HG02981 (cell line): ENCODE measurements around the gene BET1L.
A peak's percentile ranks its signal among the peaks of the same experiment; 100 is the strongest.

ENCODE experiments used
- ATAC-seq: cut with Tn5 transposase; IDR thresholded peaks from one replicate; pipeline ENCODE4 v1.9.1; 2021; ENCODE audit warnings: mild to moderate bottlenecking, moderate library complexity; ENCODE audit not compliant: unreplicated experiment

Gene BET1L

GRCh38 chr11:210803-211180 is 3.6 kb upstream of the BET1L start:
- no peak for ATAC-seq

DNA sequence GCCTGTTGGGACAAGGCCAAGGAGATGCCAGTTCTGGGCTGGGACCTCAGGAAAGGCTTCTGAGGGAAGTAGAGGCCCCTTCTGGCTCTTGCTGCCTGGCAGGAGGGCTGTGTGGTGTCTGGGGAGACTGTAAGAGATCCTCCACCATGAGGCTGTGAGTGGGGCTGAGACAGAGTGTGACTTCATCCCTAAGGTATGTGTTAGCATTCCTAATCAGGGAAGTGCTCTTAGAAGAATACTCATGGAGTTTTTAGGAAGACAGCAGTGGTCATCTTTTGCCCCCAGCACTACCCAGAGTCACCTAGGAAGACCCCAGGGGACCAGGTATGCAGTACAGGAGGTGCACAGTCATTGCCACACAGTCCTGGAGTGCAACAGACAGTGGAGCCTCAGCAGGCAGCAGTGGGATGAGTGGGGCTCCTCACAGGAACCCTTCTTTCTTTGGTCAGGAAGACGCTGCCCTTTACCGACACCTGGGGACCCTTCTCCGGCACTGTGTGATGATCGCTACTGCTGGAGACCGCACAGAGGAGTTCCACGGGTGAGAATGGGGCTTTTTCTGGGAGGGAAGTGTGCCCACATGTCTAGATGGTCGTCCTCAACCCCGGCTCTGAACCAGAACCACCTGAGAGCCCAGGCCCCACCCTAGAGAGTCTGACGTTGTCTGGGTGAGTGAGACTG is 3.1 kb upstream of the BET1L start:
- ATAC-seq: no peak

DNA sequence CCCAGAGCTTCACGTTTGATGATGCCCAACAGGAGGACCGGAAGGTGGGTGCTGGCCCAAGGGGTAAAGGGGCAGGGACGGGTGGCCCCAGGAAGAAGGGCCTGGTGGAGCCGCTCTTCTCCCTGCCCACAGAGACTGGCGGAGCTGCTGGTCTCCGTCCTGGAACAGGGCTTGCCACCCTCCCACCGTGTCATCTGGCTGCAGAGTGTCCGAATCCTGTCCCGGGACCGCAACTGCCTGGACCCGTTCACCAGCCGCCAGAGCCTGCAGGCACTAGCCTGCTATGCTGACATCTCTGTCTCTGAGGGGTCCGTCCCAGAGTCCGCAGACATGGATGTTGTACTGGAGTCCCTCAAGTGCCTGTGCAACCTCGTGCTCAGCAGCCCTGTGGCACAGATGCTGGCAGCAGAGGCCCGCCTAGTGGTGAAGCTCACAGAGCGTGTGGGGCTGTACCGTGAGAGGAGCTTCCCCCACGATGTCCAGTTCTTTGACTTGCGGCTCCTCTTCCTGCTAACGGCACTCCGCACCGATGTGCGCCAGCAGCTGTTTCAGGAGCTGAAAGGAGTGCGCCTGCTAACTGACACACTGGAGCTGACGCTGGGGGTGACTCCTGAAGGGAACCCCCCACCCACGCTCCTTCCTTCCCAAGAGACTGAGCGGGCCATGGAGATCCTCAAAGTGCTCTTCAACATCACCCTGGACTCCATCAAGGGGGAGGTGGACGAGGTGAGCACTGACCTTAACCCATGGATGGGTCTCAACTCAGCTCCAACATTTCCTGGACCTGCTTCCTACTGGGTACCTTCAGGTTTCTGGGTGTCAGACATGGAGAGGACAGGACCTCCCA is 2.3 kb upstream of the BET1L start:
- ATAC-seq: no peak

GRCh38 chr11:208917-209260 is 1.7 kb upstream of the BET1L start:
- no peak for ATAC-seq

DNA sequence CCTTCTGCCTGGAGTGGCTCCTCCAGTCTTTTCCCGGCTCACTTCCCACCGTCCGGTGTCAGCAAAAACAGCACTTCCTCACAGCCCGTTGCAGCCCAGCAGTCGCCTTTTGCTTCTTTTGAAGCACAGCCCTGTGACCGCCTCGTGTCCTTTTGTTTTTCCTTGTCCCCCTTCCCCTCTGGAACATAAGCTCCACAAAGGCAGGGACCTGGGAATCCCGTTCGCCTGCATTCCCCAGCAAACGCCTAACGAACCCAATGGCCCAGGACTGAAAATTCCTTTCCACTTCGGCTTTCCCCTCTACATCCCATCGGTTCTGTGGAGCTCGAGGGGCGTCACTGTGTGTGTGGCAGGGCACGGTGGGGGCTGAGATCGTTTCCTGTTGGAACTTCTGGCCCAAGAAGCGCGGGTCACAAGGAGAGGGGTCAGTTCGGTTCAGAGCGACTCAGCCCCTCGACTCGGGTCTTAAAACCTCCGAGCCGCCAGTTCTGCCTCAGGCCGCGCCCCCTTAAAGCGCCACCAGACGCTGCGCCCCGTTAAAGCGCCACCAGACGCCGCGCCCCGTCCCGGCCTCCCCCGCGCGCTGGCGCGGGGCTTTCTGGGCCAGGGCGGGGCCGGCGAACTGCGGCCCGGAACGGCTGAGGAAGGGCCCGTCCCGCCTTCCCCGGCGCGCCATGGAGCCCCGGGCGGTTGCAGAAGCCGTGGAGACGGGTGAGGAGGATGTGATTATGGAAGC is 1.1 kb upstream of the BET1L start:
- peak; percentile 37 for ATAC-seq

DNA sequence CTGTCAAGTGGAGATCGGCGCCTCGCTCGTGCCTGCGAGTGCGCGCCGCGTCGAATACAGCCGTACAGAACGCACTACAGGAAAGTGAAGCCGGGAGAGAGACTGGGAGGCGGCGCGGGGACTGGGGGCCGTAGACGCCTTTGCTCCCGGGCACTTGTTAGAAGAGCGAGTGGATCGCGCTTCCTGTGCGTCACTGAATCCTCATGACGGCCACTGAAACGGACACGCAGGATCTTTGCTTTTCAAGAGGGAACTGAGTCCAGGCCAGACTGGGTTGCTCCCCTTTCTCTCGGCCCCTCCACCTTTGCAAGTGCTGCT is 623 bp upstream of the BET1L start:
- no peak for ATAC-seq

- ATAC-seq: peak; percentile 12
Observed at GRCh38 chr11:206526-207207, 532 bp downstream of the BET1L start.

DNA sequence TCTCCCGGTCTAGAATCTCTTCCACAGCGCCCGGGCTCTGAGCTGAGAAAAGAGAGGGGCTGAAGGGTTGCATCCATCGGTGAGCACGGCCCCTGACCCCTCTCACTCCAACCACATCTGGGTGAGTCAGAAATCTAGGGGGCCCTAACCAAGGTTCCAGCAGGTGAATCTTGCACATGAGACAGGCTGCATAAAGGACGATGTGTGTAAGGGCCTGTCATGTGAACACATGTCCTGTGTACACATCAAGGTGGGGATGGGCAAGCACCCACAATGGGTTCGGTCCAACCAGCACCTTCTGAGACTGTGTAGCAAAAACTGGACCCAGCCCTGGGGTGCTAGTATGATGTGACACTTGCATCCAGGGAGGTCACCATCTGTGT is 1.2 kb downstream of the BET1L start:
- ATAC-seq: no peak

DNA sequence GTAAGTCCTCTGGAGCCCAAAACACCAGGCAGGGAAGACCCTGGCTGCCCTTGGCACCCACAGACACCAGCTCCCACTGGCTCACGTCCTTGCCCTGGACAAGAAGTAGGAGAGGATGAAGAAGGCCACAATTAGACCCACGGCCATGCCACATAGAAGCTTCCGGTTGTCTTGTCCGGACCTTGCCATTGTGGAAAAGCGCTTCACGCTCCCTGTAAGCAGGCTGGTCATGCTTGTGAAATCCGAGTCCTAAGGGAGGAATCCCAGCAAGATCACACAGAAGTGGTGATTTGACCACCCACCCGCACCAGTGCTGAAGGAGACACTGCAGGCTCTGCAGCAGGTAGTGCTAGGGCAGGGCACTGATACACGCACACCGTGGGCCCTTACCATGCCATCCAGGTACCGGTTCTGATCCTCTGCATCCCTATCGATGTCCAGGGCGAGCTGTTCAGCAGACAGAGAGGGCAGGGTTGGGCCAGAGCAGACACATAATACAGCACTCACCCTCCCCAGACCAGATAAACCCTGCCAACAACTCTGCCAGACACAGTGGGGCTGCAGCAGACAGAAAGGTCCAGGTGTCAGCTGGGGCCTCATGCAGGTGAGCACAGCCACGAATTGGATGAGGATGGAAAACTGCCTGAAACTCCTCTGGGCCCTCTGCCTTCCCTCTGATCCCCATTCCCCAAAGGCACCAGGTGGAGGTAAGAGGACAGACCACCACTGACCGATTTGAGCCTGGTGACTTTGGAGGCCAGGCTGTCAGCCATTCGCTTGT is 1.8 kb downstream of the BET1L start:
- no peak for ATAC-seq

DNA sequence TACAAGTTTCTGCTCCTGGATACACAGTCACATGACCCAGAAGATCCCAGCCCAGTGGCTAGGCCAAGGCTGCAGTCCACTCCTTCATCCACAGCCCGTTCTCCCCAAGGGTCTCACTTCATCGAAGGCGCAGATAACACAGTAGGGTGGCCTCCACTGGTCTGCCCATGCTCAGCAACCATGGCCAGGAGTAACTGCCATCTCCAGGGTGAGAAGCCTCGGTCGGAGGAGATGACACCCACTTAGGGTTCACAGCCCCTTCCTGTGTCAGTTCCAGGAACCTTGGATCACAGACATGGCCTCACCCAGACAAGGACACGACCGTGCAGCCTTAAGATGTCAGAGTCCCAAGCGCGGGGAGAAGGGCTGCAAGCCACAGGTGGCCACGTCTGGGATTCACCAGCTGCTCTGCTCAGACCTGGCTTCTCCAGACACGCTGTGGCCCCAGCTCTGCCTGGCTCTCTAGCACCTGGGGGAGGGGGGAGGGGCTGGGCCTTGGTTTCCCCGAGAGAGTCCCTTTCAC is 2.6 kb downstream of the BET1L start:
- no peak for ATAC-seq

GRCh38 chr11:203945-204586 is 3.1 kb downstream of the BET1L start:
- ATAC-seq: no peak

DNA sequence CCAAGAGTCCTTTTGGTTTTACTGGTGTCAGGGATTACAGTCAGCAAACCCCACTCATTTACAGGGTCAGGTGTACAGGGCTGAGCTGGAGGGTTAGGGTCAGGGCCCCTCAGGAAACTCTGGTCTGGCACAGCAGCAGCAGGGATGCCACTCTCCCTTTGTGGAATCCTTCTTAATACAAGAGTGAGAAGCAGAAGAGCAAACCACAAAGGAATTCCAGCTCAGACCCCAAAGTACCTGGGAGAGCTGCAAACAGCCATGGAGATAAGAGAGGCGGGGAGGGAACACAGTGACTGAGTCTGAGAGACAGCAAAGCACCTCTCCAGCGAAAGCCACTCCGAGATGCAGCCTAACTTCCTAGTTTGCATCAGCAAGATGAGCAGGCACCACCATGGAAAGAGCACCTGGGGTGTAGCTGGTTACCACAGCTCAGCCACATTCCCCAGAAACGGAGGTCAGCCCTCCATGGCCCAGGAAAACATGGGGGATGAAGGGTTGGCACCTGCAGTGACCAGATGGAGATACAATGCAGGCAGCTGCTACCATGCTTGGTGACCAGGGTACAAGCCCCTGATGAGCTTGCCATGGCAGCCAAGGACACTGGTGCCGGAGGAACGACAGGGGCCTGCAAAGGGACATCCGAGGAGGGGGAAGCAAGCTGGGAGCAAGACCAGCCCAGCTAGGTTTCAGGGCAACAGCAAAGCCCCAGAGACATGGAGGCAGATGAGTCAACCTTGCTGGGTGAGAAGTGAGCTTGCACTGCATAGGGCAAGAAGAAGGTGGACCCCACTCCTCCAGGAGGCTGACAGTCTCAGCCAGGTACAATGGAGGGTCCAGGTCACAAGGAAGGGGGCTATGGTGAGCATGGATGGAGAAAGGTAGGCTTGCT is 3.9 kb downstream of the BET1L start:
- no peak for ATAC-seq

GRCh38 chr11:202490-202889 is 4.7 kb downstream of the BET1L start:
- no peak for ATAC-seq

DNA sequence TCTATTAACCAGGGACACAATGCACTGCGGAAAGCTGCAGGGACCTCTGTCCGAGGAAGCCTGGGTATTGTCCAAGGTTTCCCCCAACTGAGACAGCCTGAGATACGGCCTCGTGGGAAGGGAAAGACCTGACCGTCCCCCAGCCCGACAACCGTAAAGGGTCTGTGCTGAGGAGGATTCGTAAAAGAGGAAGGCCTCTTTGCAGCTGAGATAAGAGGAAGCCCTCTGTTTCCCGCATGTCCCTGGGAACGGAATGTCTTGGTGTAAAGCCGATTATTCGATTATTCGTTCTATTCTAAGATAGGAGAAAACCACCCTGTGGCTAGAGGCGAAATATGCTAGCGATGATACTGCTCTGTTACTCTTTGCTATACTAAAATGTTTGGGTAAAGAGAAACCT is 5.2 kb downstream of the BET1L start:
- ATAC-seq: no peak

DNA sequence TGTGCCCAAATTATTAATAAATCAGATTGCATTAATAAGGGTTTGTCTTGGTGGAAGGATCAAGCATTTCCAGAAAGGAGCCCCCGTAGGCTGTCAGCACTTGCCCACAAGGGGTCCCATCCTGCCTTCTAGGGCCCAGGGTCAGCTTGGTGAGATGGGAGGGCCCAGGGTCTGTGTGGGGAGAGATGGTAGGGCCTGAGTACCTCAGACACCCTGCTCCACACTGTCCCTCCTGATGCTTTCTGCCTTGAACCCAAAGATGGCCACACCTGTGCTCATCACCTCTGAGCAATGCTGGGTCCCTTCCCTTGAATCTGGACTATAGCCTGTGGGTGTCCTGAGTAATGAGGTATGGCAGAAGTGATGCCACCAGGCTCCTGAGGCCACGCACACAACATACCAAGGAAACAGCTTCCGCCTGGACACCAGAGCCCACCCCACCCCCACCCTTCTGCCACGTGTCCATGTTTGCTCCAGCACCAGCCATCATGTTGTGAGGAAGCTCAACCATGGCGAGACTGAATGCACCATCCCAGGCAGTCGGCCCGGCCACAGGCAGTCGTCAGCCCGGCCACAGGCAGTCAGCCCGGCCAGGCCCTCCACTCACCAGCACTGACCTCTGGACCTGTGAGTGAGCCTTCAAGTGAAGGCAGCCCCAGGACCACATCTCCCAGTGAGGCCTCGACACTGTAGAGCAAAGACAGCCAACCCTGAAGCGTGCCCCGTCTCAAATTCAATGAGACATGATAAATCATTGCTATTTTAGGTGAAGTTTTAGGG is 6.8 kb downstream of the BET1L start:
- no peak for ATAC-seq

GRCh38 chr11:199782-200181 is 7.4 kb downstream of the BET1L start:
- no peak for ATAC-seq

DNA sequence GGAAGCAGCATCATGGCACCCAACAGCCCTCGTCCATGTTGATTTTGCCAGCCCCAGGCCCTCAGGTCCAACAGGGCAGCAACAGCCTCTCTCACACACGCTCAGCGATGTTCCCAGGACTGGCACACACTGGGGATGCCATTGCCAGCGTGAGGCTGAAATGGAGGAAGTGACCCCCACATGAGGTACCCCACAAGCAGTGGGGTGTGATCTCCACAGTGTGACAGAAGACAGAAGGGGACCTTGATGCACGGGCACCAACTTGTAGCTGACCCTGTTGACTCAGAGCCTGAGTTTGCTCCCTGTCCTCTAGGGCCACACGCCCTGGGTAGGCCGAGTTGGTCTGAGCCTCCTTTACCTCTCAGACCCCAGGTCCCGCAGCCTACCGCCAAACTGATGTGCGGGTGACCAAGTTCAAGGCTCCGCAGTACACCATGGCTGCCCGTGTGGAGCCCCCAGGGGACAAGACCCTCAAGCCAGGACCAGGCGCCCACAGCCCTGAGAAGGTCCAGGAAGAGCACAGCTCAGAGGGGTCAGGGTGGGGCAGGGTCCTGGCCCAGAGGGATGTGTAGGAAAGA is 8.1 kb downstream of the BET1L start:
- no peak for ATAC-seq

GRCh38 chr11:198236-198806 is 8.9 kb downstream of the BET1L start:
- ATAC-seq: no peak
